ENCODE data around the gene PLEKHA8.

The PLEKHA8 gene, protein sequence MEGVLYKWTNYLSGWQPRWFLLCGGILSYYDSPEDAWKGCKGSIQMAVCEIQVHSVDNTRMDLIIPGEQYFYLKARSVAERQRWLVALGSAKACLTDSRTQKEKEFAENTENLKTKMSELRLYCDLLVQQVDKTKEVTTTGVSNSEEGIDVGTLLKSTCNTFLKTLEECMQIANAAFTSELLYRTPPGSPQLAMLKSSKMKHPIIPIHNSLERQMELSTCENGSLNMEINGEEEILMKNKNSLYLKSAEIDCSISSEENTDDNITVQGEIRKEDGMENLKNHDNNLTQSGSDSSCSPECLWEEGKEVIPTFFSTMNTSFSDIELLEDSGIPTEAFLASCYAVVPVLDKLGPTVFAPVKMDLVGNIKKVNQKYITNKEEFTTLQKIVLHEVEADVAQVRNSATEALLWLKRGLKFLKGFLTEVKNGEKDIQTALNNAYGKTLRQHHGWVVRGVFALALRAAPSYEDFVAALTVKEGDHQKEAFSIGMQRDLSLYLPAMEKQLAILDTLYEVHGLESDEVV

DNA sequence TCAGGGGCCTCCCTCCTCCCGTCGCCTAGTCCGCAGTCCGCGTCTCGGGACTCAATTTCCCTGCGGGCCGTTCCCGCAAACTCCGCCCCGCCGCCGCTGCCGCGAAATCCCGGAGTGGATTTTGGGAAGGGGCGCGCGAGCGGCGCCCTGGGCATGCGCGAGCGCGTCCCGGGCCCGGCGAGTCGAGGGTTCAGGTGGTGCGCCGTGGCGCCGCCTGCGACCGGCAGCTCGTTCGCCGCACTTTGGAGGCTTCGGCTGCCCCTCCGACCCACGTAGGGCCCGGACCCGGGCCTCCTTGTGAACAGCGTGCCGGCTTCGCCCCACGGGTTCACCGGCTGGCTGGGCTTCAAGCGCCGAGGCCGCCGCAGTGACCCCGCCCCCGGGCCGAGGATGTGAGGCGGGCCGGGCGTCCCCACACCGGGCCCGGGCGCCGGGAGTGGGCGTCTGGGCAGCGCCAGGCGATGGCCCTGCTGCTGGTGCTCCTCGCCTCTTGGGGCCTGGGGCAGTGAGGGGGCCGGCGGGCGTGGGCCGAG lies at the start of gene PLEKHA8:
Gene PLEKHA8, plus strand, starts transcription at position 197 of the 533 bp plus-strand sequence. CDS start 351 bp downstream, outside the sequence.
- peak; percentile 42 to 91 (median 83) for DNase-seq

DNA sequence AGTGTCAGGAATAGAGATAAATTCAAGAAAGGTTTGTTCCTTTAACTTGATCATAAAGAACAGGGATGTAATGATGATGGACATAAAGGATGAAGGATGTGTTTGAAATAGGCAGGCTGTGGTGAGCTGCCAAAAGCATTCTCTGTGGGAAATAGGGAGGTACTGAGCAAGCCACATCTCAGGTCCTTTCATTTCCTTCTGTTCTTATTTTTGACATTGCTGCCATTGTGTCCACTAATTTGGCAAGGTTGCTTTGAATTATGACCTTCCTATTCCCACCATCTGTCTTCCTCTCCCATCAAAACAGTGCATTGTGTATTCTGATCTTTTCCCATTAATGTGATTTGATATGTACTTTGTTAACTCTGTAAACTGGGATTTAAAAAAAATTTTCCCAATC lies 48.1 kb upstream of the PLEKHA8 start:
- DNase-seq = no peak

DNA sequence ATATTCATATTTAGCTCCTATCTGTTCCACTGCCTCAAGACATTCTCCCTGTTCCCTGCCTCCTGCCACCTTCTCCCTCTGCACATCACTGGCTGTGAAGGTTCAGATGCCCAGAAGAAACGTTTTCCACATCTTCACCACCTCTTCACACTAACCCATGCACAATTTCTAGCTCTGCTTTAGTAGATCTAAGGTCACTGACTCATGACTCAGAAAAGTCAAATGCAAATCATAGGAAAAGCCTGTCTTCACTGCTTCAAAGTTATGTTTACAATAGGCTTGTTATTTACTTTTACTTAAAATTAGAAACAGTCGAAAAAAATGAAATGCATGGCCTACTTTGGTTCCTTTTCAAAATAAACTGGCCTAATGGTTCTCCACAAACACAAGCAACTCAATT lies 41.1 kb upstream of the PLEKHA8 start:
- no peak for DNase-seq

DNA sequence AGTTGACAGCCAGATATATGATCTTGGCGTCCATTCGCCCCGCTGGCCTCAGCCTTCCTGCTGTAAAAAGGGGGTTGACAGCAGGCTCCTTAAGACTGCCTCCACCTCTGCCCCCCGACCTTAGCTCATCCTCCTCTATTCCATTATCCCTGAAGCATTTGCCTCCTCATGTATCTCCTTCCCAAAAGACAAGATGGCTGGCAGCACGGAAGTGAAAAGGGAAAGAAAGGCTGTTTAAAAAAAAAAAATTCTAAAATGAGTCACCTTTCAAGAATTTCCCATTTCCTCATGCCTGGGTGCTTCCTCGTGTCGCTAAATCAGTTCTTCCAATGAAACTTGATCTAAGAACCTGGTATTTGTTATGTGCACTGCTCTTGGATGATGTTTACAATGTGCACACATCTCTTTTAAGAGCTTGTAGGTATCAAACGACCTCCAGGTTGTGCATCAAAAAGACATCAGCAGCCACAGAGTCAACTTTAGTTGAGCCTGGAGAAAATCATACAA lies 40.3 kb upstream of the PLEKHA8 start:
- no peak for DNase-seq

DNA sequence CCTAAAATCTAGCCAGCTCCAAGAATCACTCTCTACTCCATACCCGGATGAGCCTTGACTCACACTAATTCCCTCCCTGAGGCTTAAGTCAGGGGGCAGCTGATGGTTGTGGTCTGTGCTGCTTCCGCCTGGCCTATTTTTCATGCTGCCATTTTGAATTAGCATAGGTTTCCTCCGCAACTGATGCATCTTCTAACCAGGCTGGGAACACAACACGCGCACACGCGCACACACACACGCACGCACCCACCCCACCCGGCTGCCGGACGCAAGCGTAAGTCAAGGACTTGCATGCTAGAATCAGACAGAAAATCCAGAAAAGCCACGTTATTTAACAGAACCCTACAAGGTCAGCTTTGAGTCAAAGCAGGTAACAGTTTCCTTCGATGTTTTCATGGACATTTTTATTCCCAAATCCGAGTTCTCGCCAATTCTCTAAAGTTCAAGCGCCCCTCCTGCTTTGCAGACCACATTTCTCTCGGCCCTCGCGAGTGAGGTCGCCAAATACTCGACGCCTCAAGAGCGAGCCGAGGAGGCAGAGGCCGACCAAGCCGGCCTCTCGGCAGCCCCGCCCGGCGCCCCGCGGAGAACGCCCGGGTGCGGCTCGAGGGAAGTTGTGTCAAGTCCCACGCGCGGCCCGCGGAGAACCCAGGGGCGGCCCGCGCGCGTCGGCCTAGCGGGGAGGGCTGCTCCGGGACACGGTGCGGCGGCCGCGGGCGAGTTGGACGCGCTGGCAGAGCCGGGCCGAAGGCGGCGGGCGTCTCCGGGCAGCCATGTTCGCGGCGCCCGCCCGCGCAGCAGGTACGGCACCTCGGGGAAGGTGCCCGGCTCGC lies 39.6 kb upstream of the PLEKHA8 start:
- DNase-seq = peak in 33 of 56 donors; percentile 8 to 68 (median 48)

DNA sequence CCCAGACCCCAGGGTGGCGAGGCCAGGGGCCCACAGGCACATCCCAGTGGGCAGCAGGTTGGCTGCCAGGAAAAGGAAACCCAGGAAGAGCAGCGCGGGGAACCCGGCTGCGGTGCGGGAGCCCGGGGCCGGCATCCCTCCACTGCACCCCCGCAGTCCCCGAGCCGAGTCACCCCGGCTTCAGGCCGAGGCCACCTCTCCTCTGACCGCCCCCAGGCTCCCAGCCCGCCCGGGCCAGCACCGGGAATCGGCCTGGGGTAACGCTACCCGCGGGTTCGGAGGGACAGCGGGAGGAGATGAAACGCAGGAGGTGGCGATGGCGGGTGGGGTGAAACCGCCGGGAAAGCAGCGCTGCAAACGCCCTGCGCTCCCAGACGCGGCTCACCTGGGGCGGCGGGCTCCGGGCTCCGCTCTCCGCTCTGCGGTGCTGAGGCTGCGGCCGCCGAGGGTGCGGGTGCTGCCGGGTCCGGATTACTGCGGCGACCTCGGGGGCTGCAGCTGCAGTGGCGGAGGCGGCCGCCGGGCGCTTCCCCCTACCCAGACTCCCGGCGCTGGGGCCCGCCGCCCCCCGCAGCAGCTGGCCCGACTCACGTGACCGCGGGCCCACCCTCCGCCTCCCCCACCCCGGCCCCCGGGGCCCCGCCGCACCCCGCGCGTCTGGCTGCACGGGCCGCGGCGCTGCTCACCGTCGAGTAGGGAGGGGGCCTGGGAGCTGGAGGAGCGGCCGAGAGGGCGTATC lies 38.8 kb upstream of the PLEKHA8 start, which contains the start of gene SCRN1:
Gene SCRN1, minus strand, starts transcription at position 545 of the 739 bp plus-strand sequence. CDS start 20,734 bp downstream, outside the sequence.
- peak in 34 of 56 donors; percentile 16 to 77 (median 58) for DNase-seq

DNA sequence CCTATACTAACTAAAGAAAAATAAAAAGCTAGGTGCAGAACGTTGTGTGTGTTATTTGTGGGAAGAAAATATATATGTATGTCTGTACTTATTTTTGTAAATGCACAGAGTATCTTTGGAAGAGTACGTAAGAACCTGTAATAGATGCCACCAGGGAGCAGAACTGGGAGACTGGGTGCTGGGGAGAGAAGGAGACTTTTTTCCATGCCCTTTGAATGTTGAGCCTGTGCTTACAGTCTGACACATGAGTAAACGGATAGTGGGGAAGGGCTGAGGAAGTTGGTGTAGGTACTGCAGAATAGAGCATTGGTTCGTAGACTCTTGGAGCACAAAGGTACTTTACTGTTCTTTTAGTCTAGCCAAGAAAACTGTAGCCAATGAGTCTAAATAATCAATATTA lies 37.3 kb upstream of the PLEKHA8 start:
- no peak for DNase-seq

DNA sequence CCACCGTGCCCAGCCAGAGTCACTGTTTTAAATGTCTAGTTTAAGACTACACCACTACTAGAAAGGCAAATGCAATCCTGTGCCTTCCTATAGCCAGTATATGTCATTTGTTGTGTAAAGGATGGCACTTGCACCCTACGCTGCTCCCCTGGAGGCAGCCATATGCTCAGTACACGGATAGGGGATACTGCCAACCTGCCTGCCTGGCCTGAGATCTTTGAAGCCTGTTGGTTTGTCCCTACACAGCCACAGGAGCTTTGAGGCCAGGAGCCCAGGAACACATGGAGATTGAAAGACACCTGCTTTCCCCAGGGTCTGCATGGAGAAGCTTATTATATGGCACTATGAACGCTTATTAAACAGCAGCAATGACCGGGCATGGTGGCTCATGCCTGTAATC lies 36.3 kb upstream of the PLEKHA8 start:
- no peak for DNase-seq

DNA sequence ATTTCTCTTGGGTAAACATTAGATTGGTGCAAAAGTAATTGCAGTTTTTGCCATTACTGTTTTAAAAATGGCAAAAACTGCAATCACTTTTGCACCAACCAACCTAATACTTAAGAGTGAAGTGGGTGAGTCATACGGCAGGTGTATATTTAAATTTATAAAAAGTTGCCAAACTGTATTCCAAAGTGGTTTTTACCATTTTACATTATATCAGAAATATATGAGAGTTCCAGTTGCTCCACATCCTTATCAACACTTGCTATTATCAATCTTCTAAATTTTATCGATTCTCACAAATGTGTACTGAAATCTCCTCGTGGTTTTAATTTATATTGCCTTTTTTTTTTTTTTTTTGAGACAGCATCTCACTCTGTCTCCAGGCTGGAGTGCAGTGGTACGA lies 35.1 kb upstream of the PLEKHA8 start:
- DNase-seq = no peak

DNA sequence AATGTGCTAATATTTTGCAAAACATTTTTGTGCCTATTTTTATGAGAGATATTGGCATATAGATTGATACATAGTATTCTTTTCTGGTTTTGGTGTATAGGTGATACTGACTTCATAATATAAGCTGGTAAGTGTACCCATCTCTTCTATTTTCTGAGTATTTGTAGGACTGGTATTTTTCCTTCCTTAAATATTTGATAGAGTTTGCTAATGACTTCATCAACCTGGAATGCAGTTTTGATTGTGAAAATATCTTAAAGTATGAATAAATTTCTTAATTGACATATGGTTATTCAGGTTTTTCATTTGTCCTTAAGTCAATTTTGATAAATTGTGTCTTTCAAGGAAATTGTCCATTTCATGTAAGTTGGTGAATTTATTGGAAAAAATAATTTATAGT lies 32.6 kb upstream of the PLEKHA8 start:
- DNase-seq = no peak

DNA sequence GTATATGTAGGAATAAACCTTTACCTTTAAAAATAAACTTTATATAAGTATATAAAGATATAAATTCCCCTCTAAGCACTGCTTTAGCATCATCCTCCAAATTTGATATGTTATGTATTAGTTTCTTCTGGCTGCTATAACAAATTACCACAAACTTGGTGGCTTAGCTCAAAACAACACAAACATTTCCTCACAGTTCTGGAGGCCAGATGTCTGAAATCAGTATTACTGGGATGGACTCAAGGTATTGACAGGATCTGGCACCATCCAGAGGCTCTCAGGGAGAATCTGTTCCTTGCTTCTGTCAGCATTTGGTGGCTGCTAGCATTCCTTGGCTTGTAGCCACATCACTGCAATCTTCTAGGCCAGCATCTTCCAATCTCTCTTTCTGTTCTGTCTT lies 31.9 kb upstream of the PLEKHA8 start:
- DNase-seq = no peak

DNA sequence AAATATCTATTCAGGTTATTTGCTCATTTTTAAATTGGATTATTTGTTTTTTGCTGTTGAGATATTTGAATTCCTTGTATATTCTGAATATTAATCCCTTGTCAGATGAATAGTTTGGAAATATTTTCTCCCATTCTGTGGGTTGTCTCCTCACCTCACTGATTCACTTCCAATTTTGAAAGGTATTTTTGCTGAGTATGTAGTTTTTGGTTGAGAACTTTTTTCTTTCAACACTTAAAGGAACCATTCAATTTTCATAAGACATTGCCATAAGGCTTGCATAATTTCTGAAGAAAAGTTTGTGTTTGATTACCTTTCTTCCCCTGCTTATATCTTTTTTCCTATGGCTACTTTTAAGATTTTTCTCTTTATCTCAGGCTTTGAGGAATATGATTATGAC lies 29.7 kb upstream of the PLEKHA8 start:
- DNase-seq = no peak

DNA sequence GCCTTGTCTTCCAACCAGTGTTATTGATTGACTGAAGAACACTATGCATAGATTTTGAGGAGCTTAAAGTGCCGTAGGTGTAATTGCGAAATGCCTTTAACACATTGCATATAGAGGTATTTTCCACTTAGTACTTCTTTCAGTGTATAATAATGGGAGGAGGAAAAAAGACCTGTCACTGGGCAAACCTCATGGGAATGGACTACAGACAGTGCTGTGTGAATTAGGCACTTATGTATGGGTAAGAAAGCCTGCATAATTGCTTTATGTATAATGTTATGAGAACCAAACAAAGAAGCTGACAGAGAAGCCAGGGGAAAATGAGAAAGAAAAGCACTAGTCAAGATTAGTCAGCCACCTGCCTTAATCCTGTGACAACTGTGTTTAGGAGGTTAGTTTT lies 26.2 kb upstream of the PLEKHA8 start:
- no peak for DNase-seq

DNA sequence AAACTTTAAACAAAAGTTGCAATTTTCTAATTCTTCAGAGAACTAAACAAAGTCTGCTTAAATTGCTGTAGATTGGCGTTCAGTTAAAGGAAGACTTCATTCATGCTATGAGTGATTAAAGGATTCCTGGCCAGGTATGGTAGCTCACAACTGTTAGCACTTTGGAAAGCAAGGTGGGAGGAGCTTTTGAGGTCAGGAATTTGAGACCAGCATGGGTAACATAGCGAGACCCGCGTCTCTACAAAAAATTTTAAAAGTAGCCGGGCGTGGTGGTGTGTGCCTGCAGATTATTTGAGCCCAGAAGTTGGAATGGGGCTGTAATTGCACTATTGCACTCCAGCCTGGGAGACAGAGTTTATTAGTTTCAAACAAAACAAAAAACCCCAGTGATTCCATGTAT lies 25.1 kb upstream of the PLEKHA8 start:
- DNase-seq = no peak

DNA sequence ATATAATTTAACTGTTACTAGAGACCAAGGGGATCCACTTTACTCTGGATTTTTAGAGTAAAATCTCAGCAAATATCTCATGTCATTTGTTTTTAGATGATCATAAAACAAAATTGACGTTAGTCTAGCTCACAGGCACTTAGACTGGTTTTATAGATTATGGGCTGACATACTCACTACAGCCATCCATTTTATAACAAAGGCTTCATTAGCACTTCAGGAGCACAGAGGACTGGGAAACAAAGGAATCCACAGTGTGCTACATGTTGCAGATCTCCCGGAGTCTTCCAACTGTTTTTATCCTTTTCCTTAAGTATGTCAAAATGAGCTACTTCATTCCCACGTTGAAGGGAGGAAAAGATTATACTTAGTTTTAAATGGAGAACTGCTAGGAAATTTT lies 22.7 kb upstream of the PLEKHA8 start:
- DNase-seq = no peak

DNA sequence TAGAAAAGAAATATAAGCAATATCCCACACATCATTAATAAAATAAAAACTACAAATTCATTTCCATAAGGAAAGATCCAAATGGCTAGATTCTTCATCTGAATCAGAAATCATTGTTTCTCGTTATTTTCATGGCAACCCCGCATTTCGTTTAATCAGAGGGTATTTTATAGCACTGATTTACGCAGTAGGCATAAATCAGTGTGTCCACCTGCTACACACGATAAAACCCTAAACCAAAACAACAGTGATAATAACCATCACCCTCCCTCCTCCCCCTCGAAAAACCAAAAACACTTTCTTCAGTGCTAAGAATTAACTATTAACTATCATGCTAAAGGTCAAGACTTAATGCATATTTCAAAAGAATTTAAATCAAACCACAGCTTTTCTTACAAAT lies 18.2 kb upstream of the PLEKHA8 start:
- DNase-seq = no peak

DNA sequence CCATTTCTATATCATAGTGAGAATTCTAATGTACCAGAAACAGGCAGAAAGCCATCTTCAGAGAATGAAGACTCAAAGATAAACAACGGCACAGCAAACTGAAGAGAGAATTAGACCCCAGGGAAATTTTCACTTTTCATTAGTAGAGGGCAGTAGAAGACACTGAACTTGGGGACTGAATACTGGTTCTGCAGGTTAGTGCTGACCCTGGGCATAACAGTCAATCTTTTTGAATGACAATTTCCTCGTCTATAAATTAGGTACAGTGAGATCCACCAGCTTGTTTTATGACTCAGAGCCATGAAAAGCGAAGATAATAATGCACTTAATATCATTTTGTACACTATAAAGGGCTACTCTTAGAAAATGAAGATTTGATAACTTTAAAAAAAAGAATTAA lies 15.5 kb upstream of the PLEKHA8 start:
- DNase-seq = no peak

DNA sequence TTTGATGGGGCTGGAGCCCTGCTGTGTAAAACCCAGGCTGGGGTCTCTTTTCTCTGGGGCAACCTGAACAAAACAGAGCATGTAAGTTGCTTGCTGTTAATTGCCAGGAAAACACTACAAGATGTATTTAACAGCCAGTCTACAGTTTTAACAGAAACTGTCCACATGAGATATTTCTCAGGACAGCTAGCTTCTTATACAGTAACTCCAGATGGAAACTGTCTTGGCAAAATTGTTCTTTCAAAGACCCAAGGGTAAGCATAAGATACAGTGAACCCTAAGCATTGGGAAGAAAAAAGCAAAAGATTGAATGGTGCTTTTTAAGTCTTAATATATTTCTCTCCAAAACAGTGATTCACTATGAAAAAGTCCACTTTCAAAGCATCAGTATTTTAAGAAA lies 9.8 kb upstream of the PLEKHA8 start:
- no peak for DNase-seq

DNA sequence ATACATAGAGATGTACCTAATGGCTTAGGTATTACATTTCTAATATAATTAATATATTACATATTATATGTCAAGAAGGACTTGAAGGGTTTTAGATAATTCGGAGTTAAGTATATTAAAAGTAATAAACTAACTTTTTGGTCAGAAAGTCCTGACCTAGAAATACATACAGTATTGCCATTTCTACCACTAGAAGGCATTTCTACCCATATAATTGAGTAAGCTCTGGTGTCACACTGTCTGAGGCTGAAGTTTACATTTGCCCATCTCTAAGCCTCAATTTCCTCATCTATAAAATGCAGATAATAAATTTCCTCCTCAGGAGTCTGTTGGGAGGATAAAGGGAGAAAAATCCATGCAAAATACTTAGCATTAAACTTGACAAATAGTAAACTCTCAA lies 8.8 kb upstream of the PLEKHA8 start:
- no peak for DNase-seq

DNA sequence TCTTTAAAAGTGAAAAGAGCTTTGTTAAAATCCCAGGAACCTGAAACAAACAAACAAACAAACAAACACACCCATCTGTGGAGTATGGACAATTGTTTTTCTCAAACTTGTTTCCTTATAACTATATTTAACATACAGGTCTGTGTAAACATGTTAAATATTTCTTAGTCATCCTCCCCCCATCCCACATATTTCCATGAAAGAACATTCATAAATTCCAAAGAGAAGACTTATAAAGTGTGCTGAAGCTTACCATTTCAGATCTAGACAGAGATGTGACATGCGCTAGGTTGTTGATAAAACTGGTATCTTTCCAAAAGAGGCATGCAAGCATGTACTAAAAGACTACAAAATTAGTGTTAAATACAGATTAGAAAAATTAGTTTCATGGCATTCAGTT lies 8.3 kb upstream of the PLEKHA8 start:
- DNase-seq = no peak

DNA sequence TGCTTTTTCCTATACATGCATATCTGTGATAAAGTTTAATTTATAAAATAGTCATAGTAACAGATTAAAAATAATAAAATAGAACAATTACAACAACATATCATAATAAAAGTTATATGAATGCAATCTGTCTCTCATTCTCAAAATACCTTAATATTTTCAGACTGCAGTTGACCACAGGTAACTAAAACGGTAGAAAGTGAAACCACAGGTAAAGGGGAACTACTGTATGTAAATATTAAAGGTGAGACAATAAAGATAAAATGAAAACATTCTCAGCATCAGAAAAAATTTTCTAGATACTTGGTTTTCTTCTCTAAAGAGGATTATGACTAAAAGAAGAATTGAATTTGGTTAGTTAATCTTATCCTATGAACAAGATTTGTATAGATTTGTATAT lies 7.7 kb upstream of the PLEKHA8 start:
- DNase-seq = no peak
